Smooth muscle cell (in vitro differentiated cells): Measurements from ENCODE around the gene CMTM8. TPM values are rescaled to one million over a fixed set of nuclear protein-coding genes. Genes with fewer than 3 reads are reported as not detected.

Source experiments
- DNase-seq: peaks from one replicate; lab custom pipeline; 2025; ENCODE audit not compliant: unreplicated experiment; lab: John Stamatoyannopoulos, UW
- H2AFZ ChIP-seq: fragments of 200-600 bp; sonication (generic); 2 replicates; pipeline ENCODE4 v1.6.0; 2016; ENCODE audit warnings: antibody characterized with exemption, low read depth, mild to moderate bottlenecking
- H3F3A ChIP-seq: fragments of 200-600 bp; sonication (generic); 2 replicates; pipeline ENCODE4 v1.6.0; 2017; ENCODE audit warnings: antibody characterized with exemption, low read depth
- H3K27ac ChIP-seq: fragments of 200-600 bp; sonication (generic); 2 replicates; pipeline ENCODE4 v1.5.1; 2016; ENCODE audit warnings: low read depth, mild to moderate bottlenecking
- H3K27me3 ChIP-seq: fragments of 200-600 bp; sonication (generic); 2 replicates; pipeline ENCODE4 v1.6.1; 2016; ENCODE audit warnings: low read depth, mild to moderate bottlenecking
- H3K36me3 ChIP-seq: fragments of 200-600 bp; sonication (generic); 2 replicates; pipeline ENCODE4 v1.5.1; 2016; ENCODE audit warnings: low read depth
- H3K4me1 ChIP-seq: fragments of 200-600 bp; sonication (generic); 2 replicates; pipeline ENCODE4 v1.5.1; 2016; ENCODE audit warnings: low read depth
- H3K4me2 ChIP-seq: fragments of 200-600 bp; sonication (generic); 2 replicates; pipeline ENCODE4 v1.6.0; 2016; ENCODE audit warnings: mild to moderate bottlenecking
- H3K4me3 ChIP-seq: fragments of 200-600 bp; sonication (generic); 2 replicates; pipeline ENCODE4 v1.5.1; 2016; ENCODE audit warnings: mild to moderate bottlenecking
- H3K79me2 ChIP-seq: fragments of 200-600 bp; sonication (generic); 2 replicates; pipeline ENCODE4 v1.6.0; 2016; ENCODE audit warnings: low read depth, mild to moderate bottlenecking
- H3K9ac ChIP-seq: fragments of 200-600 bp; sonication (generic); 2 replicates; pipeline ENCODE4 v1.6.0; 2016; ENCODE audit warnings: low read depth
- H3K9me3 ChIP-seq: fragments of 200-600 bp; sonication (generic); replicated peaks from 2 replicates; pipeline ENCODE4 v1.5.1; 2016; ENCODE audit warnings: low read depth
- H4K20me1 ChIP-seq: fragments of 200-600 bp; sonication (generic); 2 replicates; pipeline ENCODE4 v1.6.0; 2016; ENCODE audit warnings: low read depth
- WGBS: methylation state at CpG from one replicate; pipeline ENCODE4 v1.1.7; 2016; ENCODE audit warnings: low lambda C conversion rate; 5-methylcytosine and 5-hydroxymethylcytosine counted together
- polyA plus RNA-seq: library from polyadenylated mRNA; unstranded; fragments of >200 nt; fragmentation: Nextera tagmentation; extraction: Ambion mirVana; gene quantifications from 2 replicates; pipeline ENCODE4 v1.2.1, GENCODE V29; 2016
- total RNA-seq: library from RNA; depleted of rRNA; stranded (reverse); fragments of >200 nt; gene quantifications from 2 replicates; pipeline ENCODE4 v1.2.3, GENCODE V29; 2014
- TF ChIP-seq, protein P1 (sequence below): fragments of 200-600 bp; sonication (generic); IDR thresholded peaks from 2 replicates; pipeline ENCODE4 v1.5.1; 2017; ENCODE audit warnings: borderline replicate concordance, mild to moderate bottlenecking, antibody characterized with exemption; ENCODE audit not compliant: insufficient read depth, poor library complexity, severe bottlenecking

CMTM8 gene
- total and polyA plus RNA-seq, 2 experiments from 2014 or later, result 1.9 TPM

DNA sequence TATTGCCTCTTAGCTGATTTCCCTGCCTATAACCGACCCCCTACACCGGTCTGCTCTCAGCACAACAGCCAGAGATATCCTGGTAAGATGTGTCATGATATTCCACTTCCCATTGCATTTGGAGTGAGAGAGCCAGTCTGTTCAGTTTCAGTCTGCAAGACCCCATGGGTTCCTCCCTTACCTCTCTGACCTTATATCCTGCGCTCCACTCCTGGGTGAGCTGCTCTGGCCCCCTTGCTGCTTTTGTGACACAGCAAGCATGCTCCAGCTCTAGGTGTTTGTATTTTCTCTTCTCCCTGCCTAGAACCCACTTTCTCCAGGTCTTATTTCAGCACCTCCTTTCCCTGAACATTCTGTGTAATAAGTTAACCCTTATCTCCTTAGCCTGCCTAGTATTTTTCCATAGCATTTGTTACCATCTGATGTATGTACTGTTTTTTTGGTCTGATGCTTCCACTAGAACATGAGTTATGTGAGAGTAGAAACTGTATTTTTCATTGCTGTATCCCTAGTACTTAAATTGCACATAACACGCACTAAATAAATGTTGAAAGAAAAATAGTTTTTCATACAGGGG is 44.2 kb downstream of the CMTM8 start:
- Histone ChIP-seq H2AFZ (no peak overlapping the region), H3K4me3 (no peak overlapping the region), H3F3A (no peaks in the 10 kb centered on the region), H3K4me1 (no peaks in the 10 kb centered on the region), H4K20me1 (no peaks in the 10 kb centered on the region), H3K9me3 (no peaks in the 10 kb centered on the region), H3K9ac (no peak overlapping the region), H3K27ac (no peak overlapping the region), H3K4me2 (no peak overlapping the region), H3K27me3 (no peaks in the 10 kb centered on the region), H3K36me3 (no peaks in the 10 kb centered on the region), H3K79me2 (no peaks in the 10 kb centered on the region)
- TF ChIP-seq, protein P1, sequence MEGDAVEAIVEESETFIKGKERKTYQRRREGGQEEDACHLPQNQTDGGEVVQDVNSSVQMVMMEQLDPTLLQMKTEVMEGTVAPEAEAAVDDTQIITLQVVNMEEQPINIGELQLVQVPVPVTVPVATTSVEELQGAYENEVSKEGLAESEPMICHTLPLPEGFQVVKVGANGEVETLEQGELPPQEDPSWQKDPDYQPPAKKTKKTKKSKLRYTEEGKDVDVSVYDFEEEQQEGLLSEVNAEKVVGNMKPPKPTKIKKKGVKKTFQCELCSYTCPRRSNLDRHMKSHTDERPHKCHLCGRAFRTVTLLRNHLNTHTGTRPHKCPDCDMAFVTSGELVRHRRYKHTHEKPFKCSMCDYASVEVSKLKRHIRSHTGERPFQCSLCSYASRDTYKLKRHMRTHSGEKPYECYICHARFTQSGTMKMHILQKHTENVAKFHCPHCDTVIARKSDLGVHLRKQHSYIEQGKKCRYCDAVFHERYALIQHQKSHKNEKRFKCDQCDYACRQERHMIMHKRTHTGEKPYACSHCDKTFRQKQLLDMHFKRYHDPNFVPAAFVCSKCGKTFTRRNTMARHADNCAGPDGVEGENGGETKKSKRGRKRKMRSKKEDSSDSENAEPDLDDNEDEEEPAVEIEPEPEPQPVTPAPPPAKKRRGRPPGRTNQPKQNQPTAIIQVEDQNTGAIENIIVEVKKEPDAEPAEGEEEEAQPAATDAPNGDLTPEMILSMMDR, result no peak
- no peak for DNase-seq
- WGBS, result 95% methylated on average over 4 of the region's 4 CpGs

DNA sequence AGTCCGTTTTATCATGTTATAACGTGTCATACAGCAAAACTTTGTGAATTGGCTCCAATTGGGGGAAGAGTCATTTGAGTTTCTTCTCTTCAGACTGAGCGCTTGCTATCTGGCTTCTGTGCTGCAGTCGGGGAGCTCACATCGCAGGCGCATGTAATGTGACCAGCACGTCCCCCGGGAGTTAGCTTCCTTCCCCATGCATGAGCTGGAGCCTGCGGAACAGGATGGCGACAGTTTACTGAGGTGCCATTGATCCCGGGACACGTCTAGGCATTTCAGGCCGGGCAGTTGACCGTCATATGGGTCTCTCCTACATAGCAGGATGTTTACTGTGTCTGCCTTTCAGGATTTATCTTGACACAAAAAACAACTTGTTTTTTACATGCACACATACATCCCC is 44.8 kb downstream of the CMTM8 start:
- no peaks in the 10 kb centered on the region for H3F3A ChIP-seq
- no peak overlapping the region for H2AFZ ChIP-seq
- H3K9ac ChIP-seq, result no peak overlapping the region
- TF ChIP-seq, protein P1, result no peak
- H3K36me3 ChIP-seq, result no peaks in the 10 kb centered on the region
- no peaks in the 10 kb centered on the region for H3K9me3 ChIP-seq
- H3K4me3 ChIP-seq, result no peak overlapping the region
- H3K27me3 ChIP-seq, result no peaks in the 10 kb centered on the region
- H3K79me2 ChIP-seq, result no peaks in the 10 kb centered on the region
- WGBS, result 86% methylated on average over 14 of the region's 14 CpGs
- no peaks in the 10 kb centered on the region for H4K20me1 ChIP-seq
- H3K27ac ChIP-seq, result no peak overlapping the region
- no peak for DNase-seq
- H3K4me1 ChIP-seq, result no peaks in the 10 kb centered on the region
- no peak overlapping the region for H3K4me2 ChIP-seq

DNA sequence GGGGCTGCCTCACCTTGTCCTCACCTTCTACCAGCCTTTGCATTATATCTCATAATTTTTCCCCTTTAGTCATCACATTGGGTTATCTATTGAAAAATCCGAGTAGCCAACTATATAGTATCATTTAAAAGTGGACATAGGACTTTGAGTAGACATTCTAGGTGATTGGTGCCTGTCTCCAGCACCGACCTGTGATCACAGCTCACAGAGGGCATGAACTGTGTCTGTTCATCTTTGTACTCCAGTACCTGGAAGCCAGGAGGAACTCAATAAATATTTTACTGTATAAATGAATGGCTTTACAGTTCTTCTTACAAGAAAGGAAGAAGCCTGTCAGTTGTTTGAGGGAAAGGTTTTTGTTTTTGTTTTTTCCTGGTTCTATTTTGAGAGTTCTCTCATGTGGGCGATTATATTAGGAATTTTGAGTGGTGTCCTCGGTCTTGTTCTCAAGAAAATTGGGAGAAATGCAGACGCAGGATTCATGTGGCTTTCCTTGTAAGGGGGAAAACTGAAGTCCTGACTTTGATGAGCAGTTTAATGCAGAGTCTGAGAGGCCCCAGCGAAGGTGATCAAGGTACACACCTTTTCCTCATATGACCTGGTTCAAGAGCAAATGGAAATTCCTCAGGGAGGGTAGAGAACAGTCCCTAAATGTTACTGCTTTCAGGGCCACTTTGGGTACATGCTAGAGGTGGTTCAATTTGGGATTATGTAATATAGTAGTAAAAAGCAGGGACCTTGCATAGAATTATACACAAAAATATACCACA is 46.1 kb downstream of the CMTM8 start:
- Histone ChIP-seq H4K20me1 (no peaks in the 10 kb centered on the region), H3K9me3 (no peaks in the 10 kb centered on the region), H3F3A (no peaks in the 10 kb centered on the region), H3K4me2 (no peak overlapping the region), H3K27me3 (no peaks in the 10 kb centered on the region), H3K36me3 (no peaks in the 10 kb centered on the region), H3K79me2 (no peaks in the 10 kb centered on the region), H3K4me1 (no peaks in the 10 kb centered on the region), H3K4me3 (no peak overlapping the region), H3K27ac (no peak overlapping the region), H3K9ac (no peak overlapping the region), H2AFZ (no peak overlapping the region)
- 94% methylated on average over 6 of the region's 6 CpGs for WGBS
- TF ChIP-seq, protein P1, result no peak
- DNase-seq, result no peak

DNA sequence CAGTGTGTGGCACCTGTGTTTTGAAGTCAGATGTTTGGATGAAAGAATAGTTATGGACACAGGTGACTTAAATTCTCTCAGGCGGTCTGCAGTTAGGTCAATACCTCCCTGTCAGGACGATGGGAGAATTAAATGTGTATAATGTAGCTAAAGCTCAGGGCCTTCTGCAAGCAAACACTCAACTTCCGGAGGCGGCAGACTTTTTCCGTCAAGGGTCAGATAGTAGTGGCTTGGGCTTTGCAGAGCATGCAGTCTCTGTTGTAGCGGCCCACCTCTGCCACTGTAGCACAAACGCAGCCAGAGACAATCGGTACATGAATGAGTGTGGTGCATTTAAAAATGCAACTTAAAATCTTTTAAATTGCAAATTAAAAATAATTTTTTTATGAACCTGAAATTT is 47.4 kb downstream of the CMTM8 start:
- Histone ChIP-seq H3K4me2 (no peak overlapping the region), H4K20me1 (no peaks in the 10 kb centered on the region), H3K36me3 (no peaks in the 10 kb centered on the region), H3K4me3 (no peak overlapping the region), H3K9ac (no peak overlapping the region), H2AFZ (no peak overlapping the region), H3K9me3 (no peaks in the 10 kb centered on the region), H3K4me1 (no peaks in the 10 kb centered on the region), H3K79me2 (no peaks in the 10 kb centered on the region), H3K27ac (no peak overlapping the region), H3F3A (no peaks in the 10 kb centered on the region), H3K27me3 (no peaks in the 10 kb centered on the region)
- TF ChIP-seq, protein P1, result no peak
- DNase-seq, result no peak
- 89% methylated on average over 8 of the region's 8 CpGs for WGBS
